Stimulated activated CD8-positive, alpha-beta memory T cell treated with anti-CD3 and anti-CD28 coated beads, Interleukin-12 subunit alpha, Interleukin-12 subunit beta, amount 100 ng/mL, for 4 hours (primary cell): ENCODE data around the gene UBASH3B.

Source experiments
- DNase-seq: peaks from one replicate; pipeline ENCODE4 v3.0.0-alpha.2; 2020; ENCODE audit warnings: low read depth

UBASH3B gene

DNA sequence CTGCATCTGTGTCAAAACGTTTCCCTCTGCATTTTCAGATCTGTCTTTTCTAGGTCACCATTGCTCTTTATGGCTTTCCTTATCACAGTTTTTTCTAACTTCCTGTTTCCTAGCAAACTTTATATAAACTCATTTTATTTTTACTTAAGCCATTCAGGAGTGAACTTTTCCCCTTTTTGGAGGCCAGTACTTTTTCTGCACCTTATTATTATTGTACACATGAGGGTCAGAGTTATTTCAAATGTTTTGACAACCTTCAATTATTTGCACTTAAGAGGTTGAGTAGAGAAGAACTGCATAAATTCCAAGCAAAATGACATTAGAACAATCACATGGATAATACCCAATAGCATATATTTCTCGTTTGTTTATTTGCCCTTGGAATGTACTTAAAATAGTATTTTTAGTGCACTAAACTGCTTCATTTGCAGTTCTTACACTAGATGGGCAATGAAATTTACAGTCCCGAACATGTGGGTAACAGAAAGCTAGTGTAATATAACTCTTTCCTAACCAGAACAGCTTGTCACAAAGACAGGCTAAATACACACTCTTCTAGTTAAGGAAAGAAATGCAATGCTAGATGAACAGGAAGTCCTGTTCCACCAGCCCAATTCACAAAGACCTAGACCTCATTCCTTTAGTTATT lies 79.5 kb downstream of the UBASH3B start:
- DNase-seq, result no peak

DNA sequence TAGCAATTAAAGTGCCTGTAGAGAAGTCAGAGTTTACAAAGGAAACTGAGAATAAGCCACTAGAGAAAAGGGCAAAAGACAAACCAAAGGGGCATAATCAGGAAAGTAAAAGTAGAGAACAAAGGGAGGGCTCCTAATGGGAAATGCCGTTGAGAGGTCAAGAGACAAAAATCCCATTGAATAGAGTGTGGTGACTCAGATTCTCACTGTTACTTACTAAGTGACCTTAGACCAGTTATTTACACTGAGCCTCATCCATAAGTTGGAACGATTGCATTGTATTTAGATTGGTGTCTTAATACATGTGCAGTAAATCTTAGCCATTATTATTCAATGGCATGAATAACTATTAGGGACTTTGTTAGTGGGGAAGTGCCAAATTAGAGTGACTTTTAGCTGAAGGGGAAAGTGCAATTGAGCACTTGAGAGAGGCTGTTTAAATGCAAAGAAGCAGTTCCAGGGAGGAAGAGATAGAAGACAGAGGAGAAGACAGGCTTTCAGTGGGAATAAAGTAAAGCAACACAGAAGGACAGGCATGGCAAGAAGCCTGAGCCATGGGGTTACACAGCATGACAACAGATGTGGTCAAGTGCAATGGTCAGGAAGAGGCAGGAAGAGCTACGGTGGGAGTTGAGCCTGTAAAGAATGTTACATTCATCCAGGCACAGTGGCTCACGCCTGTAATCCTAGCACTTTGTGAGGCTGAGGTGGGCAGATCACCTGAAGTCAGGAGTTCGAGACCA lies 82.6 kb downstream of the UBASH3B start:
- no peak for DNase-seq

DNA sequence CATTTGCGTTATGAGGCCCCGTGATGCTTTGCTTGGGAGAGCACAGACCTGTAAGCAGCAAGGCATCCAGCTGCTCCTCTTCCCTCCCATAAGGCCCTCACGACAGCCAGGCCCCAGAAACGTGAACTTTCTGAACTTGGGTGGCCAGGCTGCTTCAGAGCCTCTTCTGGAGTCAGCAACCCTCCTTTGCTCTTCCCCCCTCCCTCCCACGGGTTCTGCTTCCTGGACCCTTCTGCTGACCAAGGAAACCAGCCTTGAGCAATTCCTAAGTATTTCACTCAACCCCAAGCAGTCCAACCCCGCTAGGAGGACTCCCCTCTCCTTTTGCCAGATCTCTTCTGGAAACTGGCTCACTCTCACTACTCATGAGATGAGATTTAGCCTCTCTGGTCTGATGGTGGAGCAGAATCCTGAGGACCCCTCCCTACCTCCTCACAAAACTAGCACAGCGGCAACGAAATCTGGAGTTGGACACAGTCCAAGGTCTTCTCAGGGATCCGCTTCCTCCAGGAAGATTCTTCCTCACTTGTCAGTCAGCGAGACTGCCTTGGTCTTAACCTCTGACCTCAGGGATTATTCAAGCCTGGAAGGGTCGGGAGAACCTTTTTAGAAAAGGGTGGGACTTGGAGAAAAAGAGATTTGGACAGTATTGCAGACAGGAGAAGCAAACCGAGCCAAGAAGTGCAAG lies 86.2 kb downstream of the UBASH3B start:
- no peak for DNase-seq

- DNase-seq, result no peak
These were observed 86.9 kb downstream of the UBASH3B start for GRCh38 chr11:122742301-122743018.

DNA sequence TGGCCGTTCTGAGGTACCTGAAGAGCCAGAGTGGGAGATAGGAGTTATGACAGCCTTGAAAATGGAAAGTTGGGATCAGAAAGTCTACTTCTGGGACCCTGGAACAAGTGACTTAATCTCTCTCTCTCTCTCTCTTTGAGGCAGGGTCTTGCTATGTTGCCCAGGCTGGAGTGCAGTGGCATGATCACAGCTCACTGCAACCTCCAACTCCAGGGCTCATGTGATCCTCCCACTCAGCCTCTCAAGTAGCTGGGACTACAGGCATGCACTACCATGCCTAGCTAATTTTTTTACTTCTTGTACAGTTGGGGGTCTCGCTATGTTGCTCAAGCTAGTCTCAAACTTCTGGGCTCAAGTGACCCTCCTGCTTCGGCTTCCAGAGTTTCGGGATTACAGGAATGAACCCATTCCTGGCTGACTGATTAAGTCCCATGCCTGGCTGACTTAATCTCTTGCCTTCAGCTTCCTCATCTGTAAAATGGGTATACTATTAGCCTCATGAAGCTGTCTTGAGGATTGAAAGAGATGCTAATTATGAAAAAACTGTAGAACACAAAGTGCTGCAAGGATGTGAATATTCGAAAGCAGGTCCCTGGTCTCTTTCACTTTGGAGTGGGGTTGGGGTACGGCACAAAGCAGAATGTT lies 87.7 kb downstream of the UBASH3B start:
- no peak for DNase-seq

GRCh38 chr11:122743949-122744348 lies 88.4 kb downstream of the UBASH3B start:
- peak; percentile 57 for DNase-seq

GRCh38 chr11:122744357-122744756 lies 88.8 kb downstream of the UBASH3B start:
- no peak for DNase-seq

GRCh38 chr11:122745111-122745510 lies 89.6 kb downstream of the UBASH3B start:
- DNase-seq, result no peak

DNA sequence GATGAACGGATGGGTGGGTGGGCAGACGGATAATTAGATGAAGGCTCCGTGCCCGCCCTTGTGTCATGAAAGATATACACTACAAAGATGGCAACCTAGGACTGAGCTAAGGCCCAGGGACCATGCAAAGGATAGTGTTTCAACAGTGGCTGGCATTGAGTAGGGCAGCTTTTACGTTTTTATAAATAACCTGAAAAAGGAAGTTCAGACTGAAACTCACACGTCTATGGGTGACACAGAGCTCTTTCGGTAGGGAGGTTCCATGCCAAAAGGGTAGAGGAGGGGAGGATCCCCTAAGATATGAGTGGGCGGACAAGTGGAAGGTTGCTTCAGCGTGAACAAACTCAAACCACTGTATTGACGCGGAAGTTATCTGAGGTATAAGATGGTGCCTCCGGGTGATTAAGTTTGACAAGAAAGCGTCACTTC lies 90.5 kb downstream of the UBASH3B start:
- DNase-seq, result peak; percentile 20

GRCh38 chr11:122746611-122747244 lies 91.2 kb downstream of the UBASH3B start:
- no peak for DNase-seq

GRCh38 chr11:122747351-122747781 lies 91.8 kb downstream of the UBASH3B start:
- no peak for DNase-seq

DNA sequence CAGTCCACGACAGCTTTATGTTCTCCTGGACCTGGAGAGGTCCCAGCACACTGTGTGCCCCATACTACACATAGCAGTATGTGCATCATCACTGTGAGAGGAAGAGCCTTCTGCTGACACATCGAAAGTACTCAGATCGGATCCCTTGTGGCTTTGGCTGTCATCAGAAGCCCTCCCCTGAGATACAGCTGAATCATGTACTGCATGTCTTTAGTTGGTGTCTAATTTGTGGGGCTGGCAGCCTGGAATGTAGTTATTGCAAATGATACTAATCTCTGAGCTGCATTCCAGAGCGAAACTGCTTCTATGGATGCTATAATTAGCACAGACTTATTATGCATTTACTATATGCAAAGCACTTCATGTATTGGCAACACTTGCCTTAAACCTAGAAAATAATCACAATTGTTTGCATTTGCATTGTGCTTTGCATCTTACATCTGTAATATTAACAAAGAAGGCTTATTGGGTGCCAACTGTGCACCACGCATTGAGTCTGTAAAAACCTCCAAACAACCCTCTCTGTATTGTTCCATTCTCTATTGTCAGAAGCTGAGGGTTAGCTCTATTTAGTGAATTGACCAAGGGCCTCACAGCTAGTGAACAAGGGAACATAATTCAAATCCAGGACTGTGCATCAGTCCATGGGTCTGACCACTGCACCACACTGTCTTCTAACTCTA lies 93.6 kb downstream of the UBASH3B start:
- DNase-seq, result peak; percentile 32

GRCh38 chr11:122750049-122750448 lies 94.5 kb downstream of the UBASH3B start:
- no peak for DNase-seq

DNA sequence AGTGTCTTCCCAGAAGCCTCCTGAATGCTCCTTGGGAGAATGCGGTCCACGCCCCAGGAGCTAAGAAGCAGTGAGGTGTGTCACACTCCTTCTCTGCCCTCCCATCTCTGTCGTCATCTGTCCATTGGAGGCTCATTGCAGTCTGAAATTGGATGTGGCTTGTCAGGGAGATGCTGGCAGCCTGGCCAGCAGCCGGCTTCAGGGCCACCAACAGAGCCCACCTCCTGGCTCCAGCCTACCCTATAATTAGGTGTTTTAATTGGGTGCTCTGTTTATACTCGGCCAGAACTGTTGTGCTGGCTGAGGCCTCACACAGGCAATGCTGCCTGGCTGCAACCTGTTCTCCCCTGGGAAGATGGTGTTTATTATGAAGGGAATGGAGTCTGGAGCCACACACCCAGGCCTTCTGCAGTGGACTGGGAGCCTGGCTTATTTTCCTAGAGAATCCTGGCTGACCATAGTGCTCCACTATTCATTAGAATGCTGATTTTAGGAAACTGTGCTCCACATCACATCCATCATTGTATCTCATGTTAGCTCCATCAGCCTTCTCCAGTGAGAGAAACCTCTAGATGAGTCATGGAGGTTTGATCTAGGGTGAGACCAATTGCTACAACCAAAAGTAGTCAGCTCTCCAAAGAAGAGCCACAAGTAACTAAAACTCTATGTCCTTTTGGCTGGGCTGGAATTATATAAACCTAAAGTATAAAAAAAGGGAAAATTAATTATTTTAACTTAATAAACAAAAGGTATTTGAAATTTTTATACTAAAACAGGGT lies 96.0 kb downstream of the UBASH3B start:
- no peak for DNase-seq

- no peak for DNase-seq
These were observed 98.5 kb downstream of the UBASH3B start for GRCh38 chr11:122754028-122754427.

DNA sequence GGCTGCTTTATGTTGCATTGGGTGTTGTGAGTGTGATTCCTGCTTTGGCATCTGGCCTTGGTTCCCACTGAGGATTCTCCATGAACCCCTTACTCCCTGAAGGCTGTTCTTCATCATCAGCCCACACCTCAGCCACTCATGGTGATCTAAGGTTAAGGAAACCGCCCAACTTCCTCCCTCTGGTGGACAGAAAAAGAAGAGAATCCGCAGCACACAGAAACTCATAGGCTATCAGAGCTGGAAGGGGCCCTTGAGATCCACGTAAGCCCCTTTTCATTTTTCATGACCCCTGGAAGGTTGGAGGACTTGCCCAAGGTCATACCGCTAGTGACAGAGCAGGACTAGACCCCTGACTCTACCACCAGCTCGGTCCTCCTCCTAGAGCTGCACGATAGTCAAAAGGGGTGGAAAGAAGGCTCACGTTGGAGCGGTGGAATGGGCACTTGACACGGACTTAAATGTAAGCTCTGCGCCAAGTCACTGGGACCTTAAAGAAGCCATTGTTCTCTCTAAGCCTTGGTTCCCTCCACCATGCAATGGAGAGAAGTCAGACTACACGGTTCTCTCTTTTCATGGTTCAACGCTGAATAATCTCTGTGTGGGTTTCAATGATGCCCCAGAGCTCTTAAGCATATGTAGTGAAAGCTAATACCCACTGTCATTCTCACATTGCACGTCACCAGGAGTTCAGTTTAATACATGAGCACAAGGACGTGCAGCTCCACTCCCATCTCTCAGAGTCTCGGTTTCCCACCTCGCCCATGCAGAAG lies 99.2 kb downstream of the UBASH3B start:
- DNase-seq, result no peak

DNA sequence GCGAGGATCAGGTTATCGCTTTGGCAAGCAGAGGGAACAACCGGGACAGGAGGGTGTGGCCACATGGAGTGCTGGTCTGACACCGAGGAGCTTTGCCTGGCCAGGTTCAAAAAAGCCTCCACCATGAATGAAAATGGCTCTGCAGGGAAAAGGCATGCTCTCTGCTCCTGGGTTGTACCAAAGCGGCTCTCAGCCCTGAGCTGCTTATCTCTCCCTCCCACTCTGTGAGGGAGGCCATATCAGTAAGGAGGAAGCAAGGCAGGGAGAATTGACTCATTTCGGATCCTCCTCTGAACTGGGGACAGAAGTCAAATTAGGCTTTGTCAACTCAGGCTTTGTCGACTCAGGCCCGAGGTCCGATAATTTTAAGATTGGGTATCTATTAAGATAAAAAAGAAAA lies 99.9 kb downstream of the UBASH3B start:
- no peak for DNase-seq

DNA sequence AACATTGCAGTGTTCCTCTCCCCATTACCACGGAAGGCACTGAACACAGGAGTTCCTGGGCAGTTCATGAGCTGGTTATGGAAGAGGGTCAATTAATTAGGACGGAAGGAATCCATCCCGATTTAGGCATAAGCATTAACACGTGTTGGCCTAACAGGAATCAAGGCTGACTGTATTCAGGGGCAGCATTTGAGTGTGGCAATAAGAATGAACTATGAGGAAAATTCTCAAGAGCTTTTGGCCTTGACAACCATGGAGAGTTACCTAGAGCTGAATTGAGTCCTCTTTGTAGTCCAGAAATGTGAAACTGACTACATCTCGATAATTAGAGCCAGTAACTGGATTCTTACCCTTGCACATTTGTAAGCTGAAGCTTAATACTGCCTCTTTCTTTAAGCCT lies 100.4 kb downstream of the UBASH3B start:
- no peak for DNase-seq

DNA sequence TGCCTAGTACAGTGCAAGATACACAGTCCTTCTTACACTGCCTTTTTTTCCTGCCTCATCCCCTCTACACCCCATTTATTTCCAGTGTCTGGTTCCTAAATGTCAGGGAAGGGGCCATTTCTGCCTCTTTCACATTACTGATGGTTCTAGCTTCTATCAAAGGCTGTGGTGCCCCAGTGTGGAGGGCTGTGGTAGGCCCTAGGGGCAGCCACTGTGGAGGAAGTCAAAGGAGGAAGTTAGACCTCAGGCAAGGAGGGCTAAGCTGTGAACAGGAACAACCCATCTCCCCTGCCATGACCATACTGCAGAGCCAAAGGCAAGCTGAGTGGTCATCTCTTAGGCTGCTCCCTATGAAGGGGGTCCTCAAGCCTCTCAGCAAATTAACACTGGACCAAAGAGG lies 100.9 kb downstream of the UBASH3B start:
- DNase-seq, result peak; percentile 6
